ENCODE data around the gene FAM43B.

DNA sequence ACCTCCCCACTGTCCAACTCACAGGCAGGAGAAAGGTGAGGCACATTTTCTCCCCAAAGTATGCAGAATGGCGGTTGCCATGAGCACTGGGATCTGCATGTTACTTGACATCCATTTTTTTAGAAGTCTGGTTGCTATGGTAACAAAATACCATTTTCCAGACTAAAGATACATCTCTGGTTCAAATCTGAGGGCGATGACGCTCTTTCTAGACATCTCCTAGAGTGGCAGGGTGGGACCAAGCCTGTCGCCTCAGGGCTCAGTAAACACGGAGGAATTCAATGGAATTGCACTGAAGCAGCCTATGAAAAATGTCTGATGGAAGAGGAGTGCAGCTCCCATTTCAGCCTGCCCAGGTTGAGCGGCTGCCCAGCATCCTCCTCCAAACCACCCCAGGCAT, 21.5 kb upstream of the FAM43B start:
- TF ChIP-seq, protein P1, sequence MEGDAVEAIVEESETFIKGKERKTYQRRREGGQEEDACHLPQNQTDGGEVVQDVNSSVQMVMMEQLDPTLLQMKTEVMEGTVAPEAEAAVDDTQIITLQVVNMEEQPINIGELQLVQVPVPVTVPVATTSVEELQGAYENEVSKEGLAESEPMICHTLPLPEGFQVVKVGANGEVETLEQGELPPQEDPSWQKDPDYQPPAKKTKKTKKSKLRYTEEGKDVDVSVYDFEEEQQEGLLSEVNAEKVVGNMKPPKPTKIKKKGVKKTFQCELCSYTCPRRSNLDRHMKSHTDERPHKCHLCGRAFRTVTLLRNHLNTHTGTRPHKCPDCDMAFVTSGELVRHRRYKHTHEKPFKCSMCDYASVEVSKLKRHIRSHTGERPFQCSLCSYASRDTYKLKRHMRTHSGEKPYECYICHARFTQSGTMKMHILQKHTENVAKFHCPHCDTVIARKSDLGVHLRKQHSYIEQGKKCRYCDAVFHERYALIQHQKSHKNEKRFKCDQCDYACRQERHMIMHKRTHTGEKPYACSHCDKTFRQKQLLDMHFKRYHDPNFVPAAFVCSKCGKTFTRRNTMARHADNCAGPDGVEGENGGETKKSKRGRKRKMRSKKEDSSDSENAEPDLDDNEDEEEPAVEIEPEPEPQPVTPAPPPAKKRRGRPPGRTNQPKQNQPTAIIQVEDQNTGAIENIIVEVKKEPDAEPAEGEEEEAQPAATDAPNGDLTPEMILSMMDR (IDR thresholded peaks at IDR 0.05; ENCODE audit: low read length): no peak
- no peak for TF ChIP-seq EZH2 (IDR thresholded peaks at IDR 0.05; ENCODE audit: borderline replicate concordance, low read length)
